ENCODE results near the gene AP1M1.

AP1M1 gene

GRCh38 chr19:16249826-16250404 lies 52.2 kb downstream of the AP1M1 start:
- TF ChIP-seq TCF12 (IDR thresholded peaks at IDR 0.05; ENCODE audit: low read depth) (no peak), TAF1 (IDR thresholded peaks at IDR 0.05; ENCODE audit: low read depth) (no peak), TEAD4 (IDR thresholded peaks at IDR 0.05) (no peak), CREB1 (IDR thresholded peaks at IDR 0.05; ENCODE audit: low read depth) (no peak), MAX (IDR thresholded peaks at IDR 0.05) (no peak), YY1 (IDR thresholded peaks at IDR 0.05; ENCODE audit: low read depth) (no peak), NFIC (IDR thresholded peaks at IDR 0.05) (no peak), FOXM1 (IDR thresholded peaks at IDR 0.05; ENCODE audit: borderline replicate concordance, low read depth) (no peak), REST (IDR thresholded peaks at IDR 0.05; ENCODE audit: low read depth) (no peak), ZBTB7A (IDR thresholded peaks at IDR 0.05; ENCODE audit: low read depth) (no peak), EGR1 (IDR thresholded peaks at IDR 0.05) (no peak), USF1 (IDR thresholded peaks at IDR 0.05) (no peak), EP300 (IDR thresholded peaks at IDR 0.05; ENCODE audit: borderline replicate concordance) (no peak), CEBPB (IDR thresholded peaks at IDR 0.05) (no peak), RAD21 (IDR thresholded peaks at IDR 0.05; ENCODE audit: low read depth) (no peak)

- TF ChIP-seq CREB1 (IDR thresholded peaks at IDR 0.05; ENCODE audit: low read depth), result no peak
- no peak for TF ChIP-seq CEBPB (IDR thresholded peaks at IDR 0.05)
- TF ChIP-seq EP300 (IDR thresholded peaks at IDR 0.05; ENCODE audit: borderline replicate concordance), result no peak
- no peak for TF ChIP-seq RAD21 (IDR thresholded peaks at IDR 0.05; ENCODE audit: low read depth)
- TF ChIP-seq EGR1 (IDR thresholded peaks at IDR 0.05), result no peak
- TF ChIP-seq ZBTB7A (IDR thresholded peaks at IDR 0.05; ENCODE audit: low read depth), result no peak
- no peak for TF ChIP-seq REST (IDR thresholded peaks at IDR 0.05; ENCODE audit: low read depth)
- TF ChIP-seq USF1 (IDR thresholded peaks at IDR 0.05), result no peak
- no peak for TF ChIP-seq MAX (IDR thresholded peaks at IDR 0.05)
- TF ChIP-seq FOXM1 (IDR thresholded peaks at IDR 0.05; ENCODE audit: borderline replicate concordance, low read depth), result no peak
- no peak for TF ChIP-seq TAF1 (IDR thresholded peaks at IDR 0.05; ENCODE audit: low read depth)
- TF ChIP-seq YY1 (IDR thresholded peaks at IDR 0.05; ENCODE audit: low read depth), result no peak
- TF ChIP-seq NFIC (IDR thresholded peaks at IDR 0.05), result no peak
- TF ChIP-seq TCF12 (IDR thresholded peaks at IDR 0.05; ENCODE audit: low read depth), result no peak
Measured at GRCh38 chr19:16252459-16253205, 54.9 kb downstream of the AP1M1 start.

- TF ChIP-seq ZBTB7A (IDR thresholded peaks at IDR 0.05; ENCODE audit: low read depth), result no peak
- TF ChIP-seq TCF12 (IDR thresholded peaks at IDR 0.05; ENCODE audit: low read depth), result no peak
- no peak for TF ChIP-seq TAF1 (IDR thresholded peaks at IDR 0.05; ENCODE audit: low read depth)
- TF ChIP-seq YY1 (IDR thresholded peaks at IDR 0.05; ENCODE audit: low read depth), result no peak
- no peak for TF ChIP-seq REST (IDR thresholded peaks at IDR 0.05; ENCODE audit: low read depth)
- no peak for TF ChIP-seq USF1 (IDR thresholded peaks at IDR 0.05)
- TF ChIP-seq RAD21 (IDR thresholded peaks at IDR 0.05; ENCODE audit: low read depth), result no peak
- TF ChIP-seq TEAD4 (IDR thresholded peaks at IDR 0.05), result no peak
- no peak for TF ChIP-seq FOXM1 (IDR thresholded peaks at IDR 0.05; ENCODE audit: borderline replicate concordance, low read depth)
- TF ChIP-seq EGR1 (IDR thresholded peaks at IDR 0.05), result no peak
- TF ChIP-seq CEBPB (IDR thresholded peaks at IDR 0.05), result no peak
- no peak for TF ChIP-seq CREB1 (IDR thresholded peaks at IDR 0.05; ENCODE audit: low read depth)
- no peak for TF ChIP-seq NFIC (IDR thresholded peaks at IDR 0.05)
- no peak for TF ChIP-seq EP300 (IDR thresholded peaks at IDR 0.05; ENCODE audit: borderline replicate concordance)
- no peak for TF ChIP-seq MAX (IDR thresholded peaks at IDR 0.05)
Measured at GRCh38 chr19:16254851-16255408, 57.2 kb downstream of the AP1M1 start.

Data from Ishikawa (cell line).